CD4-positive, alpha-beta T cell treated with Interleukin-10 for 1 hour (primary cell): ENCODE measurements around the gene PHF13.

Experiments
- DNase-seq: peaks from one replicate; pipeline ENCODE4 v3.0.0-alpha.2; 2020

PHF13 gene

DNA sequence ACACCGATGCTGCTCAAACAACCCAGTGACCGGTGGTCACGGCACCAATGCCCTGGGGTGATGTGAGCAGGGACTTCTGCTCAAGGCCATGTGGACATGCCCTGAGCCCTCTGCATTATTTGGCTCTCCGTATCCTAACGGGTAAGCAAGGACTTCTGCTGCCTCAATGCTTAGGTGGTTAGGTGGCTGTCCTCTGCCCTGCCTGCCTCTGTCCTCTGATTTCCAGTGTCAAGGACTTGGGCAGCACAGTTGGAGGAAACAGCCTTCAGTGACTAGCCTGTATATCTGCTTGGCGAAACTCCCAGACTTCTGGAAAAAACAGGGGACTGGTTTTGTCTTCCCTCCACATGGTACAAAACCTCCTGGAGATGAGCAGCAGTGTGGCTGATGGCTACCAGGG lies 53.6 kb downstream of the PHF13 start:
- DNase-seq = no peak

- no peak for DNase-seq
These were observed 55.0 kb downstream of the PHF13 start for GRCh38 chr1:6668503-6668902.

GRCh38 chr1:6672558-6672957 lies 59.0 kb downstream of the PHF13 start:
- no peak for DNase-seq
